Endodermal cell (in vitro differentiated cells): ENCODE measurements around the gene PDE4A. TPM values are rescaled to one million over a fixed set of nuclear protein-coding genes. Genes with fewer than 3 reads are reported as not detected.

Experiments used
- DNase-seq: peaks from one replicate; pipeline ENCODE4 v3.0.0-alpha.2; 2017
- H3K27ac ChIP-seq: 2 replicates; pipeline ENCODE4 v1.5.1; 2013; ENCODE audit warnings: mild to moderate bottlenecking, low read depth, low read length, moderate library complexity
- H3K27me3 ChIP-seq: 2 replicates; pipeline ENCODE4 v1.6.1; 2013; ENCODE audit warnings: mild to moderate bottlenecking, low read length, moderate library complexity; ENCODE audit not compliant: insufficient read depth, control insufficient read depth, poor library complexity, severe bottlenecking
- H3K36me3 ChIP-seq: 2 replicates; pipeline ENCODE4 v1.7.0; 2013; ENCODE audit warnings: mild to moderate bottlenecking, low read length, moderate library complexity; ENCODE audit not compliant: control insufficient read depth, insufficient read depth
- H3K4me1 ChIP-seq: one replicate; pipeline ENCODE4 v1.7.0; 2013; ENCODE audit warnings: low read length; ENCODE audit not compliant: control insufficient read depth, insufficient read depth
- H3K4me3 ChIP-seq: 2 replicates; pipeline ENCODE4 v1.5.1; 2013; ENCODE audit warnings: mild to moderate bottlenecking, low read length, moderate library complexity
- H3K9ac ChIP-seq: 2 replicates; pipeline ENCODE4 v1.6.1; 2013; ENCODE audit warnings: mild to moderate bottlenecking, low read length, moderate library complexity; ENCODE audit not compliant: poor library complexity, severe bottlenecking; ENCODE audit errors: extremely low read depth
- H3K9me3 ChIP-seq: 2 replicates; pipeline ENCODE4 v1.6.1; 2013; ENCODE audit warnings: mild to moderate bottlenecking, low read length, moderate library complexity; ENCODE audit not compliant: control insufficient read depth
- H3K27ac Mint-ChIP-seq: 2 replicates; pipeline ENCODE4 v1.8.0; 2020; ENCODE audit warnings: mixed read lengths
- H3K27me3 Mint-ChIP-seq: 2 replicates; pipeline ENCODE4 v1.8.0; 2021; ENCODE audit warnings: mild to moderate bottlenecking, mixed read lengths; ENCODE audit not compliant: insufficient read depth
- H3K36me3 Mint-ChIP-seq: 2 replicates; pipeline ENCODE4 v1.8.0; 2020; ENCODE audit warnings: low read depth, mixed read lengths
- H3K4me1 Mint-ChIP-seq: 2 replicates; pipeline ENCODE4 v1.8.0; 2020; ENCODE audit warnings: mixed read lengths
- H3K4me3 Mint-ChIP-seq: 2 replicates; pipeline ENCODE4 v1.8.0; 2020; ENCODE audit warnings: mild to moderate bottlenecking, moderate library complexity, mixed read lengths
- H3K9me3 Mint-ChIP-seq: 2 replicates; pipeline ENCODE4 v1.8.0; 2020; ENCODE audit warnings: mild to moderate bottlenecking, mixed read lengths
- CTCF ChIP-seq: fragments of 200-600 bp; sonication (generic); conservative IDR thresholded peaks from 2 replicates; pipeline ENCODE4 v1.5.0; 2021; ENCODE audit warnings: antibody characterized with exemption, mild to moderate bottlenecking
- WGBS, 2 experiments: methylation state at CpG; one replicate each; pipeline versions ENCODE4 v1.1.5 to v1.1.7; 2013; ENCODE audit warnings: missing lambda C conversion rate in 2 of 2, mixed read lengths in 1 of 2; ENCODE audit not compliant: insufficient coverage in 1 of 2, insufficient read length in 1 of 2; 5-methylcytosine and 5-hydroxymethylcytosine counted together
- total RNA-seq, 2 donors: library from RNA; stranded (reverse); fragmentation: NEBNext Ultra II Directional in 1 of 2; extraction: Animal tissue kit (Norgen Biotek cat#: 25700) in 1 of 2; gene quantifications; 2 replicates in 1 of 2; 3 replicates in 1 of 2; pipeline ENCODE4 v1.2.1, GENCODE V29; 2021

Gene PDE4A
- total RNA-seq, 2 donors from 2014 or later, result 1.7 to 2.6 TPM

GRCh38 chr19:10486551-10486950, 66.2 kb downstream of the PDE4A start:
- Histone ChIP-seq H3K27me3 (no peaks in the 10 kb centered on the region), H3K27ac (no peak overlapping the region), H3K4me1 (no peaks in the 10 kb centered on the region), H3K9me3 (no peaks in the 10 kb centered on the region), H3K36me3 (peaks cover 39% of the 10 kb centered on the region), H3K4me3 (no peak overlapping the region), H3K9ac (no peak overlapping the region)
- WGBS, 2 experiments, result 95 to 98% methylated on average over 10 to 13 of the region's 13 CpGs
- DNase-seq, result no peak
- Mint-ChIP-seq H3K27ac (no peak overlapping the region), H3K27me3 (no peaks in the 10 kb centered on the region), H3K4me1 (no peaks in the 10 kb centered on the region), H3K36me3 (peaks cover 45% of the 10 kb centered on the region), H3K4me3 (no peak overlapping the region), H3K9me3 (no peaks in the 10 kb centered on the region)
- TF ChIP-seq CTCF, result no peak

- no peak for DNase-seq
- Mint-ChIP-seq H3K27ac (no peak overlapping the region), H3K27me3 (no peaks in the 10 kb centered on the region), H3K36me3 (peaks cover 59% of the 10 kb centered on the region), H3K4me1 (no peaks in the 10 kb centered on the region), H3K9me3 (no peaks in the 10 kb centered on the region), H3K4me3 (no peak overlapping the region)
- Histone ChIP-seq H3K9me3 (no peaks in the 10 kb centered on the region), H3K4me1 (no peaks in the 10 kb centered on the region), H3K4me3 (no peak overlapping the region), H3K27ac (no peak overlapping the region), H3K36me3 (peaks cover 52% of the 10 kb centered on the region), H3K9ac (no peak overlapping the region), H3K27me3 (no peaks in the 10 kb centered on the region)
- TF ChIP-seq CTCF, result no peak
- WGBS, 2 experiments, result 97 to 98% methylated on average over 23 to 43 of the region's 43 CpGs
These were observed 71.2 kb downstream of the PDE4A start for GRCh38 chr19:10491472-10492047.

GRCh38 chr19:10497371-10497770, 77.0 kb downstream of the PDE4A start:
- peaks cover 13% of the 10 kb centered on the region for H3K4me1 Mint-ChIP-seq

More at GRCh38 chr19:10497371-10497770, 77.0 kb downstream of the PDE4A start:
- H3K36me3 ChIP-seq, result peaks cover 40% of the 10 kb centered on the region
- no peak overlapping the region for H3K4me3 ChIP-seq
- H3K27ac ChIP-seq, result no peak overlapping the region
- no peak for DNase-seq
- no peaks in the 10 kb centered on the region for H3K9me3 ChIP-seq
- peaks cover 50% of the 10 kb centered on the region for H3K36me3 Mint-ChIP-seq
- TF ChIP-seq CTCF, result no peak
- no peaks in the 10 kb centered on the region for H3K4me1 ChIP-seq
- no peaks in the 10 kb centered on the region for H3K27me3 Mint-ChIP-seq
- H3K27ac Mint-ChIP-seq, result no peak overlapping the region
- H3K9me3 Mint-ChIP-seq, result no peaks in the 10 kb centered on the region
- WGBS, 2 experiments, result 97 to 100% methylated on average over 4 of the region's 4 CpGs
- H3K9ac ChIP-seq, result no peak overlapping the region
- H3K27me3 ChIP-seq, result no peaks in the 10 kb centered on the region
- no peak overlapping the region for H3K4me3 Mint-ChIP-seq
